GM21723 (cell line): ENCODE measurements around the gene ZNF391.
"Not testable (repeated sequence)": the region's sequence is repeated elsewhere in the genome, so short reads cannot be mapped to it uniquely, and the experiment has no call there.

ENCODE experiments used
- ATAC-seq: cut with Tn5 transposase; IDR thresholded peaks from one replicate; pipeline ENCODE4 v1.9.1; 2021; ENCODE audit warnings: mild to moderate bottlenecking, moderate library complexity; ENCODE audit not compliant: unreplicated experiment

Gene ZNF391

GRCh38 chr6:27422651-27423332 lies 34.2 kb downstream of the ZNF391 start:
- no peak for ATAC-seq

GRCh38 chr6:27424851-27425250 lies 36.3 kb downstream of the ZNF391 start:
- not testable (repeated sequence) for ATAC-seq

- ATAC-seq, result no peak
Observed at GRCh38 chr6:27426045-27426620, 37.6 kb downstream of the ZNF391 start.

GRCh38 chr6:27428502-27428901 lies 39.9 kb downstream of the ZNF391 start:
- ATAC-seq, result no peak

GRCh38 chr6:27428966-27429365 lies 40.4 kb downstream of the ZNF391 start:
- no peak for ATAC-seq

- no peak for ATAC-seq
Observed at GRCh38 chr6:27433714-27434113, 45.2 kb downstream of the ZNF391 start.

- no peak for ATAC-seq
Observed at GRCh38 chr6:27439371-27439770, 50.8 kb downstream of the ZNF391 start.

GRCh38 chr6:27441001-27441400 lies 52.4 kb downstream of the ZNF391 start:
- no peak for ATAC-seq

- no peak for ATAC-seq
Observed at GRCh38 chr6:27442932-27443331, 54.4 kb downstream of the ZNF391 start.

- ATAC-seq, result no peak
Observed at GRCh38 chr6:27448456-27448855, 59.9 kb downstream of the ZNF391 start.

- no peak for ATAC-seq
Observed at GRCh38 chr6:27451660-27452390, 63.3 kb downstream of the ZNF391 start.

- ATAC-seq, result no peak
Observed at GRCh38 chr6:27452496-27452897, 63.9 kb downstream of the ZNF391 start.
